Stimulated activated CD8-positive, alpha-beta memory T cell treated with anti-CD3 and anti-CD28 coated beads, Interleukin-2, amount 100 ng/mL, for 1 hour (primary cell): ENCODE measurements around the gene CD33.
"Not testable (repeated sequence)": the region's sequence is repeated elsewhere in the genome, so short reads cannot be mapped to it uniquely, and the experiment has no call there.

Experiments
- DNase-seq, 2 donors: peaks; one replicate each; pipeline ENCODE4 v3.0.0-alpha.2; 2020; ENCODE audit warnings: low read depth in 2 of 2

The CD33 gene

DNA sequence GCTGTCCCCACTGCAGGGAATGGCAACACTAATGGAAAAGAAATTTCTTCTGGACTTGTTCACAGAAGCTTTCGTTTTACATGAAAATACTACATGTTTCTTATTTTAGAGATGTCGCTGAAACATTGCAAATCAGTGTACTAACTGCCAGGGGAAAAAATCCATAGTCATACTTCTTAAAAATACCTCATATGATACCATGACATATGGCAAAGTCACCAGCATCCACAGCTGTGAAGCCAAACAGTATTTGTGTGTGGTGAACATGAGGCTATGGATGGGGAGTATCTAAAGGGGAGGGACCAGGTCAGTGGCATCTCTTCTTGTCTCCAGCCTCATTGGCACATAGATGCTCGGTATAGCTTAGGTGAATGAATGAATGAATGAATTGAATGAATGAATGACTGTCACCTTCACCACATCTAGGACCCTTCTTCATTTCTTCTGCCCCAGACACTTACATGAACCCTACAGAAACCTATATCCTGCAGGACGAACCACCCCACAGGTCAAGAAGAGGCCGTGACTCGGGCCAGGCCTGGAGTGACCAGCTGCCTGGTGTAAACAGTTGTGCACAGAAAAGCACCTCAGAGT, 14.6 kb upstream of the CD33 start:
- no peak for DNase-seq

- DNase-seq, result not testable (repeated sequence)
Measured at GRCh38 chr19:51210874-51211361, 14.0 kb upstream of the CD33 start.

DNA sequence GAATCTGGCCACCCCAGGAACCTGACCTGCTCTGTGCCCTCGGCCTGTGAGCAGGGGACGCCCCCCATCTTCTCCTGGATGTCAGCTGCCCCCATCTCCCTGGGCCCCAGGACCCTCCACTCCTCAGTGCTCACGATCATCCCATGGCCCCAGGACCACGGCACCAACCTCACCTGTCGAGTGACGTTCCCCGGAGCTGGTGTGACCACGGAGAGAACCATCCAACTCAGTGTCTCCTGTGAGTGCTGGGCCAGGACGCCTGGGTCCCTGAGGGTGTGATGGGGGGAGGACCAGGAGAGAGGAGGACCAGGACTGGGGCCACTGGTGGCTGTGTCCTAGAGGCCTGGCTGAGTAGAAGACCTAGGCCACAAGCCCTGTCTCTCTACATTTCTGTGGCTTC, 13.0 kb upstream of the CD33 start:
- DNase-seq, result no peak

- DNase-seq, result no peak
Measured at GRCh38 chr19:51219307-51219706, 5.6 kb upstream of the CD33 start.

DNA sequence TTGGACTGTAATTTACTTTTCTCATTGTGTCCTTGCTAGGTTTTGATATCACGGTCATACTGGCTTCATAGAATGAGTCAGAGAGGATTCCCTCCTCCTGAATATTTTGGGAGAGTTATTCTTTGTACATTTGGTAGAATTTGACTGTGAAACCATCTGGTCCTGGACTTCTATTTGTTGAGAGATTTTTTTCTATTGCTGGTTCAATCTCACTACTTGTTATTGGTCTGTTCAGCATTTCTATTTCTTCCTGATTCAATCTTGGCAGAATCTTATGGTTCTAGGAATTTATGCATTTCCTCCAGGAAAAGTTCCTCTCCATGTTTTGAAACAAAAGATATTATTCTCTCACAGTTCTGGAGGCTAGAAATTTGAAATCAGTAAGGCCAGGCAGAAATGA, 4.9 kb upstream of the CD33 start:
- no peak for DNase-seq

- no peak for DNase-seq
Measured at GRCh38 chr19:51220996-51221395, 3.9 kb upstream of the CD33 start.

GRCh38 chr19:51224163-51224641, 678 bp upstream of the CD33 start:
- DNase-seq, result no peak

- DNase-seq, result no peak
Measured at GRCh38 chr19:51226067-51226466, 1.2 kb downstream of the CD33 start.

DNA sequence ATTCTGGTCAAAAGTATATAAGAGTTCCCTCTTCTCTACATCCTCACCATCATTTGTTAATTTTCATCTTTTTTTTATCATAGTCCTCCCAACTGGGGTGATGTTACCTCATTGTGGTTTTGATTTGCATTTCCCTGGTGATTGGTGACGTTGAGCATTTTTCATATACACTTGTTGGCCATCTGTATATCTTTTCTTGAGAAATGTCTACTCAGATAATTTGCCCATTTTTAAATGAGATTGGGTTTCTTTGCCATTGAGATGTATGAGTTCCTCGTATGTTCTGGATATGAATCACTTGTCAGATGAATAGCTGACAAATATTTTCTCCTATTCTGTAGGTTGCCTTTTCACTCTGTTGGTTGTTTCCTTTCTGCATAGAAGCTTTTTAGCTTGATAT, 2.4 kb downstream of the CD33 start:
- no peak for DNase-seq

DNA sequence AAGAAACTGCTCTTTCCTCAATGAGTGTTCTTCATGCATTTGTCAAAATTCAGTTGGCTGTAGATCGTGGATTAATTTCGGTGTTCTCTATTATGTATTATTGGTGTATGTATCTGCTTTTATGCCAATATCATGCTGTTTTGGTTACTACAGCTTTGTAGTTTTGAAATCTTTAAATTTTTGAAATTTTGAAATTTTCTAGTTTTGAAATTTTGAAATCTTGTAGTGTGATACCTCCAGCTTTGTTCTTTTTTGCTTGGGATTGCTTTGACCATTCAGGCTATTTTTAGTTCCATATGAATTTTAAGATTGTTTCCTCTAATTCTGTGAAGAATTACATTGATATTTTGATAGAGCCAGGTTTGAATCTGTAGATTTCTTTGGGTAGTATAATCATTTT, 3.1 kb downstream of the CD33 start:
- no peak for DNase-seq

DNA sequence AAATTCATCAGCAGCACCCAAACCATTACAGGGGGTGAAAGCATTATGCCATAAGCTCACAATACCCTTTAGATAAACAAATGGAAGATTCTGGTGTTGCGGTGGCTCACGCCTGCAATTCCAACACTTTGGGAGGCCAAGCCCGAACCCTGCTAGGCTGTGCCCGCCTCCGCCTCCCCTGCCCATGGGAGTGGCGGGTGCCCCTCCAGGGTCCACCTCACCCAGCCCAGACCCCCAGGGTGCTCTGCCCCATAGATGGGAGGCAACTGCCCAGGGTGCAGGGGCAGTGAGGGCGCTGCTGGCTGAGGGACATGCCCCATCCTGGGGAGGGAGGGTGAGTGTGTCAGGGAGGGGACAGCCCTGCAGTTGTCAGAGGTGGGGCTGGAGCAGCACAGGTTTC, 16.0 kb downstream of the CD33 start:
- DNase-seq, result no peak

DNA sequence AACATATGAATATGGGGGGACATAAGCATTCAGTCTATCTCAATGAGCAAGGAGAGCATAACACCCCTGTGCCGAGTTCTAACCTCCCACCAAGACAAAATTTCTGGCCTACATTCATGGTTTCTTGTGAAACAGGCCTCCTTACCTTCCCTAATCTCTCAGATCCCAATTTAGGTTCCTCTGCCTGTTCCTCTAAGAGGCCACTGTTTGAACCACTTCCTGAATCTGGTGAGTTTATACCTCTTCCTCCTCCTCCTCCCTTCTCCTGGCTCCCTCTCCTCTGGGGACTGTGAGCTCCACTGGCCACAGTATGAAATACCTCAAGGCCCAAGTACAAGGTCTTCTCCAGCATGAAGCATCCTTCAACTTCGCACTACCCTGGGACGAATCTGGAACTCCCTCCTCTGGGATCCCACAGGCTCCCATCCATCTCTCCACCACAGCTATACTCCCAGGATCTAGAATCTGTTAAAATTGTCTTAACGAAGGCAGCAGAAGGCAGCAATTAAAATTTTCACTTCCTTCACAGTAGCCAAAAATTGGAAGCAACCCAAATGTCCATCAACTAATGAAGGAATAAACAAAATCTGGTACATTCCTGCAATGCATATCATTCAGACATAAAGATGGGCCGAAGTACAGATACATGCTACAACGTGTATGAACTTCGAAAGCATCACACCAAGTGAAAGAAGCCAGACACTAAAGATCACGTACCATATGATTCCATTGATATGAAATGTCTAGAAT, 18.2 kb downstream of the CD33 start:
- no peak for DNase-seq

GRCh38 chr19:51246164-51246552, 21.3 kb downstream of the CD33 start:
- DNase-seq, result no peak

DNA sequence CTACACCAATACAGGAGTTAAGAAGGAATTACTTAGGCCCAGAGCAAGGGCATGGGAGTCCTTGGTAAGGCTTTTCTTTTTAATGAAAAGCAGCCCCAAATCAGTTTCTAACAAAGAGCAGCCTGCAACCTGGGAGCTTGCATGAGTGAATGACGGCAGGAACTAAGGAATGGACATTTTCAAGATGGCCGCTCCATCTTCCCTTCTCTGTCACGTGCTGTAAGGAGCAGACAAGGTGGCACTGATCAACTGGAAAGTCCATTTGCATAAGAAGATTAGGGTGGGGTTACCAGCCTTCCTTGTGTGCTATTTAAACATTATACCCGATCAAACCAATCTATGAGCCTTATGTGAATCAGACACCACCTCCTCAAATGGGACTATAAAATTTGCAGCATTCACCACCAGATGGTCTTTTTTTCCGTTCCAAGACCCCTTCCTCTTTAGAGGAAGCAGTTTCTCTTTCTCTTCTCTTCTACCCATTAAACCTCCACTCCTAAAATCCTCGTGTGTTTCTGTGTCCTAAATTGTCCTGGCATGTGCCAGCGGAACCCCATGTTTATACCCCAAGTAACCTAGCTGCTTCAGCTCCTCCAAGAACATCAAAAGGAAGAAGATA, 23.2 kb downstream of the CD33 start:
- no peak for DNase-seq

DNA sequence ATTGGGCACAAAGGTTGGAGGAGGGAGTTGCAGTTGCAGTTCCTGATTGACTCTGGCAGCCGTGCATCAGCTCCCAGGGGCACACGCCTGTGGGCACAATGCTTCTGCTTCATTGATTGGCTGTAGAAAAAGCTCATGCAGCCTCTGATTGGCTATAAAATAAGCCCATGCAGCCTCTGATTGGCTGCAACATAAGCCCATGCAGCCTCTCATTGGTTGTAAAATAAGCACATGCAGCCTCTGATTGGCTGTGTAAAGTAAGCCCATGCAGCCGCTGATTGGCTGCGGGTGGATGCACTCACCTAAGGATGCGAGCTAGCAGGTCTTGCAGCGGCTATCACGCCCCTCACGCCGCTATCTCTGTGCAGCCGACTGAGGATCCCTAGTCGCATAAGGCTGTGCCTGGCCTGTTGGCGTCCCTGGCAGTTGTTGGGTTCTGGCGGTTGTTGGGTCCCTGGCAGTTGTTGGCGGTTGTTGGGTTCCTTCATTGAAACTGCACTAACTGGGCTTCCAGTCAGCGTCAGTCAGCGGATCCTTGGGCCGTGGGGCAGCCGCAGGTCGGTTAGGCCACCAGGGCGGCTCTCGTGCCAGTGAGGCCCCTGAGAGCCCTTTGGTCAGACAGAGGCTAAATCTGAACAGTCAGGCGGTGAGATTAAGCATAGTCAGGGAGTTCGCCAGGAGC, 26.0 kb downstream of the CD33 start, which contains the start of gene SIGLECL1:
Gene SIGLECL1 (plus strand): TSS at position 295 of the 682 bp plus-strand sequence. CDS start 12,993 bp downstream, outside the sequence.
- DNase-seq, result no peak

DNA sequence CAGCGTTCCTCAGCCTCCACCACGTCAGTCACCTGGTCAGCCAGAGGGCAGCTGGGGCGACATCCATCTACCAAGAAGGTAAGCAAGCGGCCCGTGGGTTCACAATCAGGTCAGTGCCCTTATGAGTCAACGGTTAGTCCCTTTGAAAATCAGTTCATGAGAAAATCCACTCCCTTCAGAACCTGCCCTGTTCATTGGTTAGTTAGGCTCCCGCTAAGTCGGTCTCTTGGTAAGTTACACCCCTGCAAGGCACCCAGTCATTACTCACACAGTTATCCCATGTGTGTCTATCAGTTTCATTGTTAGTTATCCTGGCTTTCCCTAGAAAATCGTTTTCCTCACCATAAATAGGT, 26.6 kb downstream of the CD33 start:
- DNase-seq, result no peak

GRCh38 chr19:51252306-51253079, 27.6 kb downstream of the CD33 start:
- no peak for DNase-seq

DNA sequence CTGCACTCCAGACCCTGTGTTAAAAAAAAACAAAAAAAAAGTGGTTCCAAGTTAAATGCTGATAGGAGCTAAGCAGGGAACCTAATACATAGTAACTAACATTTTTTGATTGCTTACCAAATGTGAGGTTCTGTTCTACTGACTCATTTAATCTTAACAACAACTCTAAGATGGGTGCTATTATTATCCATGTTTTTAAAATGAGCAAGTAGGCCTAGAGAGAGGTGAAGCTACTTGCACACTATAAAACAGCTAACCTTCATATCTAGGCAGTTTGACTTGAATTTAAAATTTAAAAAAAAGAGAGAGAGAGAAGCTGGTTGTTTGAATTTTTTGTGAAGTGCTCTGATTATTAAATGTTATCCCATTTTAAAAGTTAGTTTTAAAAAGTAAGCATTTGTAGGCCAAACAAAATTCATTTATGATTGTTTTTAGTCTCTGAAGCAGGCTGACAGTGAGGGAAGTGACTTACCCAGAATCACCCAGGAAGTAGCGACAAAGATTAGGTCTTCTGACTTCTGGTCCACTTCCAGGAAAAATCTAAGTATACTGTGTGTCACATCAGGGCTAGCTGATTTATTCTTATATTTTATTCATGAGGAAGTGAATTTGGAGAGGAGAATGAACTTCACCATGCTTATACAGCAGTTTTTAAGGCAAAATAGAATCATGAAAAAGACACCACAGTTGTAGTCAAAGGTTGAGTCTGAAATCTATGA, 28.4 kb downstream of the CD33 start:
- DNase-seq, result no peak

GRCh38 chr19:51256155-51256625, 31.3 kb downstream of the CD33 start:
- DNase-seq, result no peak

DNA sequence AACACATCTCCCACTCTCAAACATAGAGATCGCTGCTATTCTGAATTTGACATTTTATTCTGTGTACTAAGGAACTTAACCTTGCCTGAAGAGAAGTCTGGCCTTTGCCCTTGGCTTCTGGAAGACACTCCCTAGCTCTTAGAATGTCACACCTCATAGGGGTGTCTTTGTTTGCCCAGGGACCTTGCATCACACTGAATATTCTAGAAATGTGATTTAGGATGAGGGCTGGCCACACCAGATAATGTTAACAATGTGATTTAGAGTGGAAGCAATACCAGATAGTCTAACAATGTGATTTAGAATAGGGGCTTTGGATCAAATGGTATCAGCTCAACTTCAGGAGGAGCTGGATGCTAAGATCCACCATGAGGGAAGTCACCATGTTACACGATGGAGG, 32.6 kb downstream of the CD33 start:
- no peak for DNase-seq
